IPS-18a (cell line): ENCODE data around the gene RPS3.
"Not testable (repeated sequence)": the region's sequence is repeated elsewhere in the genome, so short reads cannot be mapped to it uniquely, and the experiment has no call there.

Experiments
- H3K27ac ChIP-seq: one replicate; pipeline ENCODE4 v1.5.1; 2013; ENCODE audit warnings: low read length
- H3K27me3 ChIP-seq: one replicate; pipeline ENCODE4 v1.6.1; 2013; ENCODE audit warnings: mild to moderate bottlenecking, low read length; ENCODE audit not compliant: control insufficient read depth, insufficient read depth
- H3K36me3 ChIP-seq: one replicate; pipeline ENCODE4 v1.6.1; 2013; ENCODE audit warnings: low read depth, low read length; ENCODE audit not compliant: control insufficient read depth
- H3K4me1 ChIP-seq: one replicate; pipeline ENCODE4 v1.6.1; 2013; ENCODE audit warnings: low read depth, low read length; ENCODE audit not compliant: control insufficient read depth
- H3K4me3 ChIP-seq: one replicate; pipeline ENCODE4 v1.5.1; 2013; ENCODE audit warnings: low read length
- H3K9ac ChIP-seq: one replicate; pipeline ENCODE4 v1.6.1; 2013; ENCODE audit warnings: mild to moderate bottlenecking, low read length, moderate library complexity
- H3K9me3 ChIP-seq: one replicate; pipeline ENCODE4 v1.6.1; 2013; ENCODE audit warnings: low read depth, low read length; ENCODE audit not compliant: control insufficient read depth

The RPS3 gene

GRCh38 chr11:75402002-75402773 is 2.9 kb downstream of the RPS3 start:
- Histone ChIP-seq H3K4me3 (peak overlapping the region; percentile 94), H3K9me3 (no peaks in the 10 kb centered on the region)

GRCh38 chr11:75403037-75403436 is 3.7 kb downstream of the RPS3 start:
- Histone ChIP-seq H3K27ac (no peak overlapping the region), H3K27me3 (no peaks in the 10 kb centered on the region), H3K4me3 (peak overlapping the region; percentile 94), H3K4me1 (peaks cover 7% of the 10 kb centered on the region), H3K36me3 (peaks cover 67% of the 10 kb centered on the region), H3K9ac (no peak overlapping the region), H3K9me3 (no peaks in the 10 kb centered on the region)

More at GRCh38 chr11:75402002-75402773, 2.9 kb downstream of the RPS3 start:
- peaks cover 64% of the 10 kb centered on the region for H3K36me3 ChIP-seq
- no peaks in the 10 kb centered on the region for H3K27me3 ChIP-seq
- H3K9ac ChIP-seq, result peak overlapping the region; percentile 8
- H3K27ac ChIP-seq, result no peak overlapping the region
- peaks cover 7% of the 10 kb centered on the region for H3K4me1 ChIP-seq

GRCh38 chr11:75403983-75404658 is 4.8 kb downstream of the RPS3 start:
- Histone ChIP-seq H3K9ac (no peak overlapping the region), H3K36me3 (peaks cover 67% of the 10 kb centered on the region)

GRCh38 chr11:75406338-75406777 is 7.0 kb downstream of the RPS3 start:
- H3K36me3 ChIP-seq, result peaks cover 62% of the 10 kb centered on the region
- H3K4me1 ChIP-seq, result peaks cover 7% of the 10 kb centered on the region
- H3K9me3 ChIP-seq, result no peaks in the 10 kb centered on the region
- no peak overlapping the region for H3K9ac ChIP-seq
- H3K4me3 ChIP-seq, result no peak overlapping the region
- no peaks in the 10 kb centered on the region for H3K27me3 ChIP-seq
- H3K27ac ChIP-seq, result no peak overlapping the region

More at GRCh38 chr11:75403983-75404658, 4.8 kb downstream of the RPS3 start:
- no peak overlapping the region for H3K27ac ChIP-seq
- H3K27me3 ChIP-seq, result no peaks in the 10 kb centered on the region
- peaks cover 7% of the 10 kb centered on the region for H3K4me1 ChIP-seq
- H3K9me3 ChIP-seq, result no peaks in the 10 kb centered on the region
- no peak overlapping the region for H3K4me3 ChIP-seq

GRCh38 chr11:75408957-75409219 is 9.6 kb downstream of the RPS3 start:
- Histone ChIP-seq H3K36me3 (peaks cover 45% of the 10 kb centered on the region), H3K4me1 (no peaks in the 10 kb centered on the region), H3K9ac (no peak overlapping the region), H3K9me3 (no peaks in the 10 kb centered on the region), H3K27me3 (no peaks in the 10 kb centered on the region), H3K27ac (no peak overlapping the region), H3K4me3 (no peak overlapping the region)

- H3K27me3 ChIP-seq, H3K9me3 ChIP-seq, H3K9ac ChIP-seq, H3K4me1 ChIP-seq, H3K27ac ChIP-seq, H3K4me3 ChIP-seq: not testable (repeated sequence)
- peaks cover 34% of the 10 kb centered on the region for H3K36me3 ChIP-seq
These were observed 10.7 kb downstream of the RPS3 start for GRCh38 chr11:75409971-75410370.

GRCh38 chr11:75413146-75413545 is 13.8 kb downstream of the RPS3 start:
- not testable (repeated sequence) for H3K4me3 ChIP-seq, H3K9me3 ChIP-seq, H3K9ac ChIP-seq, H3K4me1 ChIP-seq, H3K27me3 ChIP-seq, H3K27ac ChIP-seq
- peaks cover 16% of the 10 kb centered on the region for H3K36me3 ChIP-seq

GRCh38 chr11:75413864-75414263 is 14.5 kb downstream of the RPS3 start:
- Histone ChIP-seq H3K9me3 (no peaks in the 10 kb centered on the region), H3K36me3 (peaks cover 16% of the 10 kb centered on the region), H3K9ac (no peak overlapping the region), H3K4me3 (no peak overlapping the region), H3K27ac (no peak overlapping the region), H3K4me1 (no peaks in the 10 kb centered on the region), H3K27me3 (no peaks in the 10 kb centered on the region)

GRCh38 chr11:75420224-75421034 is 21.1 kb downstream of the RPS3 start:
- no peaks in the 10 kb centered on the region for H3K27me3 ChIP-seq
- peaks cover 8% of the 10 kb centered on the region for H3K36me3 ChIP-seq
- H3K27ac ChIP-seq, result no peak overlapping the region
- no peaks in the 10 kb centered on the region for H3K9me3 ChIP-seq
- H3K4me3 ChIP-seq, result no peak overlapping the region
- H3K9ac ChIP-seq, result no peak overlapping the region
- H3K4me1 ChIP-seq, result no peaks in the 10 kb centered on the region

- Histone ChIP-seq H3K36me3 (peaks cover 6% of the 10 kb centered on the region), H3K27me3 (no peaks in the 10 kb centered on the region), H3K4me3 (no peak overlapping the region), H3K27ac (no peak overlapping the region), H3K4me1 (no peaks in the 10 kb centered on the region), H3K9me3 (no peaks in the 10 kb centered on the region), H3K9ac (no peak overlapping the region)
These were observed 21.8 kb downstream of the RPS3 start for GRCh38 chr11:75421035-75421602.

- peaks cover under 1% of the 10 kb centered on the region for H3K36me3 ChIP-seq
- peaks cover under 1% of the 10 kb centered on the region for H3K27me3 ChIP-seq
- no peak overlapping the region for H3K27ac ChIP-seq
- no peak overlapping the region for H3K4me3 ChIP-seq
- H3K4me1 ChIP-seq, result no peaks in the 10 kb centered on the region
- H3K9ac ChIP-seq, result no peak overlapping the region
- H3K9me3 ChIP-seq, result no peaks in the 10 kb centered on the region
These were observed 22.6 kb downstream of the RPS3 start for GRCh38 chr11:75421902-75422247.
